ENCODE measurements around the gene PCGF6. TPM values are rescaled to one million over a fixed set of nuclear protein-coding genes. Genes with fewer than 3 reads are reported as not detected.
A peak's percentile ranks its signal among the peaks of the same experiment; 100 is the strongest.

The PCGF6 gene
- total RNA-seq, 1 experiment from 2014 or later = 15.1 TPM

GRCh38 chr10:103257812-103258211 lies 93.1 kb downstream of the PCGF6 start:
- no peak for DNase-seq (ENCODE audit: low read depth)

GRCh38 chr10:103256613-103257012 lies 94.3 kb downstream of the PCGF6 start:
- no peak for DNase-seq (ENCODE audit: low read depth)

GRCh38 chr10:103254538-103255325 lies 96.2 kb downstream of the PCGF6 start:
- DNase-seq (ENCODE audit: low read depth) = peak; percentile 69

- no peak for DNase-seq (ENCODE audit: low read depth)
Measured at GRCh38 chr10:103254113-103254512, 96.8 kb downstream of the PCGF6 start.

Other genes starting within 250 kb of the PCGF6 start
- gene NT5C2, start 157.9 kb downstream of the PCGF6 start, total RNA-seq (2014; rRNA removed; shearing (Covaris generic)) = 24.1 and 26.9 TPM in 2 replicates
- gene RPEL1, start 105.3 kb downstream of the PCGF6 start, total RNA-seq (2014; rRNA removed; shearing (Covaris generic)) = 0.10 and 0.12 TPM in 2 replicates
- 7.9 and 10.3 TPM in 2 replicates for gene INA, start 74.0 kb downstream of the PCGF6 start, total RNA-seq (2014; rRNA removed; shearing (Covaris generic))
- gene TAF5, start 16.8 kb upstream of the PCGF6 start, total RNA-seq (2014; rRNA removed; shearing (Covaris generic)) = 6.4 and 8.4 TPM in 2 replicates
- 586 and 602 TPM in 2 replicates for gene ATP5MK, start 45.3 kb upstream of the PCGF6 start, total RNA-seq (2014; rRNA removed; shearing (Covaris generic))
- 15.3 and 18.1 TPM in 2 replicates for gene PDCD11, start 45.5 kb upstream of the PCGF6 start, total RNA-seq (2014; rRNA removed; shearing (Covaris generic))
- 1.9 and 3.1 TPM in 2 replicates for gene CALHM2, start 101.2 kb upstream of the PCGF6 start, total RNA-seq (2014; rRNA removed; shearing (Covaris generic))
- gene CALHM1, start 107.8 kb upstream of the PCGF6 start, total RNA-seq (2014; rRNA removed; shearing (Covaris generic)) = not detected in 2 replicates
- 6.8 and 8.2 TPM in 2 replicates for gene CALHM3, start 128.1 kb upstream of the PCGF6 start, total RNA-seq (2014; rRNA removed; shearing (Covaris generic))
- gene NEURL1, start 142.6 kb upstream of the PCGF6 start, total RNA-seq (2014; rRNA removed; shearing (Covaris generic)) = not detected in 2 replicates